WTC11 (cell line): ENCODE measurements around the gene OR8J1. TPM values are rescaled to one million over a fixed set of nuclear protein-coding genes. Genes with fewer than 3 reads are reported as not detected.

Source experiments
- ATAC-seq: fragments of 200-7000 bp; cut with Tn5 transposase; 2 replicates; pipeline ENCODE4 v1.10.0; 2021; ENCODE audit warnings: mild to moderate bottlenecking, moderate library complexity
- CTCF ChIA-PET: fragments of 300-600 bp; sonication (Branson Sonifier 250); formaldehyde crosslinking; loops from one replicate; lab custom pipeline; 2021; ENCODE audit warnings: antibody characterized with exemption; lab: Charles Lee
- POLR2A ChIA-PET: fragments of 350-600 bp; sonication (Branson Sonifier 250); formaldehyde crosslinking; loops from one replicate; lab custom pipeline; 2021; ENCODE audit warnings: antibody characterized with exemption; lab: Charles Lee
- DNase-seq: peaks from one replicate; pipeline ENCODE4 v3.0.0; 2021; ENCODE audit warnings: low spot score
- H3K27ac Mint-ChIP-seq: 2 replicates; pipeline ENCODE4 v1.8.0; 2021; ENCODE audit warnings: mixed read lengths
- H3K27me3 Mint-ChIP-seq: 2 replicates; pipeline ENCODE4 v1.8.0; 2021; ENCODE audit warnings: low read depth, mild to moderate bottlenecking, moderate library complexity, mixed read lengths
- H3K36me3 Mint-ChIP-seq: 2 replicates; pipeline ENCODE4 v1.8.0; 2021; ENCODE audit warnings: mixed read lengths
- H3K4me1 Mint-ChIP-seq: 2 replicates; pipeline ENCODE4 v1.8.0; 2022; ENCODE audit warnings: mixed read lengths
- H3K4me3 Mint-ChIP-seq: 2 replicates; pipeline ENCODE4 v1.8.0; 2021; ENCODE audit warnings: mild to moderate bottlenecking, moderate library complexity, mixed read lengths
- H3K9me3 Mint-ChIP-seq: 2 replicates; pipeline ENCODE4 v1.8.0; 2021; ENCODE audit warnings: mixed read lengths
- AR ChIP-seq: fragments of 250-450 bp; sonication (Bioruptor Pico); IDR thresholded peaks from 2 replicates; pipeline ENCODE4 v1.9.0; 2021; ENCODE audit warnings: mild to moderate bottlenecking
- ELF4 ChIP-seq: sonication (generic); formaldehyde crosslinking; IDR thresholded peaks from 2 replicates; pipeline ENCODE4 v1.8.1; 2022; ENCODE audit warnings: low read depth, mild to moderate bottlenecking, moderate library complexity, missing genetic modification reagents
- EMX1 ChIP-seq: fragments of 250-450 bp; sonication (Bioruptor Pico); IDR thresholded peaks from 2 replicates; pipeline ENCODE4 v1.8.0; 2021; ENCODE audit warnings: mild to moderate bottlenecking
- ERG ChIP-seq: fragments of 250-450 bp; sonication (Bioruptor Pico); IDR thresholded peaks from 2 replicates; pipeline ENCODE4 v1.8.0; 2021; ENCODE audit warnings: mild to moderate bottlenecking
- FOXK1 ChIP-seq: sonication (generic); formaldehyde crosslinking; IDR thresholded peaks from 2 replicates; pipeline ENCODE4 v1.8.0; 2022; ENCODE audit warnings: mild to moderate bottlenecking, moderate library complexity, missing genetic modification reagents
- FOXP4 ChIP-seq: sonication (generic); formaldehyde crosslinking; IDR thresholded peaks from 2 replicates; pipeline ENCODE4 v1.8.0; 2022; ENCODE audit warnings: mild to moderate bottlenecking, missing genetic modification reagents
- HMGA2 ChIP-seq: fragments of 250-450 bp; sonication (Bioruptor Pico); IDR thresholded peaks from 2 replicates; pipeline ENCODE4 v1.4.0; 2021; ENCODE audit warnings: mild to moderate bottlenecking, moderate library complexity
- KAT7 ChIP-seq: sonication (generic); formaldehyde crosslinking; IDR thresholded peaks from 2 replicates; pipeline ENCODE4 v1.8.1; 2023; ENCODE audit warnings: missing genetic modification reagents, mild to moderate bottlenecking, borderline replicate concordance
- MLX ChIP-seq: sonication (generic); formaldehyde crosslinking; IDR thresholded peaks from 2 replicates; pipeline ENCODE4 v1.8.1; 2023; ENCODE audit warnings: mild to moderate bottlenecking, missing genetic modification reagents, moderate library complexity
- MYBL2 ChIP-seq: sonication (generic); formaldehyde crosslinking; IDR thresholded peaks from 2 replicates; pipeline ENCODE4 v1.8.1; 2023; ENCODE audit warnings: mild to moderate bottlenecking, moderate library complexity, missing genetic modification reagents
- NFE2L1 ChIP-seq: sonication (generic); formaldehyde crosslinking; IDR thresholded peaks from 2 replicates; pipeline ENCODE4 v1.8.1; 2023; ENCODE audit warnings: missing genetic modification reagents
- NFYB ChIP-seq: sonication (generic); formaldehyde crosslinking; conservative IDR thresholded peaks from 2 replicates; pipeline ENCODE4 v1.8.0; 2022; ENCODE audit warnings: low read depth, missing genetic modification reagents
- NR1H2 ChIP-seq: sonication (generic); formaldehyde crosslinking; IDR thresholded peaks from 2 replicates; pipeline ENCODE4 v1.9.0; 2021; ENCODE audit warnings: mild to moderate bottlenecking, moderate library complexity, missing genetic modification reagents
- PRDM15 ChIP-seq: sonication (generic); formaldehyde crosslinking; IDR thresholded peaks from 2 replicates; pipeline ENCODE4 v1.8.0; 2022; ENCODE audit warnings: missing genetic modification reagents
- PREB ChIP-seq: sonication (generic); formaldehyde crosslinking; IDR thresholded peaks from 2 replicates; pipeline ENCODE4 v1.8.1; 2022; ENCODE audit warnings: mild to moderate bottlenecking, missing genetic modification reagents, moderate library complexity, borderline replicate concordance
- PRRX2 ChIP-seq: fragments of 250-450 bp; sonication (Bioruptor Pico); IDR thresholded peaks from 2 replicates; pipeline ENCODE4 v1.8.0; 2021; ENCODE audit warnings: mild to moderate bottlenecking
- RELA ChIP-seq: sonication (generic); formaldehyde crosslinking; IDR thresholded peaks from 2 replicates; pipeline ENCODE4 v1.8.1; 2022; ENCODE audit warnings: missing genetic modification reagents, mild to moderate bottlenecking, borderline replicate concordance
- RORB ChIP-seq: fragments of 250-450 bp; sonication (Bioruptor Pico); IDR thresholded peaks from 2 replicates; pipeline ENCODE4 v1.9.0; 2021; ENCODE audit warnings: mild to moderate bottlenecking
- SMAD4 ChIP-seq: sonication (generic); formaldehyde crosslinking; IDR thresholded peaks from 2 replicates; pipeline ENCODE4 v1.8.0; 2022; ENCODE audit warnings: mild to moderate bottlenecking, missing genetic modification reagents
- SP1 ChIP-seq: sonication (generic); formaldehyde crosslinking; conservative IDR thresholded peaks from 2 replicates; pipeline ENCODE4 v1.8.1; 2022; ENCODE audit warnings: missing genetic modification reagents
- TP53 ChIP-seq: sonication (generic); formaldehyde crosslinking; IDR thresholded peaks from 2 replicates; pipeline ENCODE4 v1.8.1; 2023; ENCODE audit warnings: mild to moderate bottlenecking, missing genetic modification reagents
- ZBTB21 ChIP-seq: sonication (generic); formaldehyde crosslinking; IDR thresholded peaks from 2 replicates; pipeline ENCODE4 v1.8.1; 2023; ENCODE audit warnings: mild to moderate bottlenecking, missing genetic modification reagents, borderline replicate concordance
- ZNF317 ChIP-seq: sonication (generic); formaldehyde crosslinking; IDR thresholded peaks from 2 replicates; pipeline ENCODE4 v1.8.1; 2023; ENCODE audit warnings: low read depth, mild to moderate bottlenecking, moderate library complexity, missing genetic modification reagents, borderline replicate concordance
- ZNF512 ChIP-seq: sonication (generic); formaldehyde crosslinking; IDR thresholded peaks from 2 replicates; pipeline ENCODE4 v1.8.1; 2022; ENCODE audit warnings: missing genetic modification reagents, borderline replicate concordance
- total RNA-seq: library from RNA; stranded (reverse); gene quantifications from 3 replicates; pipeline ENCODE4 v1.2.3, GENCODE V29; 2021

Gene OR8J1
- total RNA-seq, 1 experiment from 2014 or later = not detected

- DNase-seq = no peak
- Mint-ChIP-seq H3K4me1 (no peaks in the 10 kb centered on the region), H3K27ac (no peak within 1 kb of the TSS), H3K9me3 (no peaks in the 10 kb centered on the region), H3K27me3 (no peaks in the 10 kb centered on the region), H3K4me3 (no peak within 1 kb of the TSS), H3K36me3 (no peaks in the 10 kb centered on the region)
- ChIA-PET POLR2A (no interaction called here), CTCF (no interaction called here)
- ATAC-seq = no peak
- TF ChIP-seq NFE2L1 (CRISPR knock-in tag) (no peak), NR1H2 (CRISPR knock-in tag) (no peak), ERG (CRISPR knock-in tag) (no peak), ELF4 (no peak), TP53 (no peak), MLX (CRISPR knock-in tag) (no peak), SMAD4 (no peak), RORB (CRISPR knock-in tag) (no peak), ZBTB21 (no peak), ZNF317 (CRISPR knock-in tag) (no peak), MYBL2 (CRISPR knock-in tag) (no peak), ZNF512 (CRISPR knock-in tag) (no peak), HMGA2 (no peak), PREB (no peak), FOXP4 (CRISPR knock-in tag) (no peak), FOXK1 (CRISPR knock-in tag) (no peak), NFYB (no peak), SP1 (no peak), EMX1 (no peak), RELA (CRISPR knock-in tag) (no peak)
Observed at GRCh38 chr11:56375324-56375723, 21.2 kb downstream of the OR8J1 start, which contains the start of gene OR8U1. TSS of gene OR8U1 (plus strand) at chr11:56375624. CDS start at chr11:56375624, 0 bp downstream.

- Mint-ChIP-seq H3K4me1 (no peaks in the 10 kb centered on the region), H3K27me3 (no peaks in the 10 kb centered on the region), H3K4me3 (no peak overlapping the region), H3K9me3 (no peaks in the 10 kb centered on the region), H3K27ac (no peak overlapping the region), H3K36me3 (no peaks in the 10 kb centered on the region)
- CTCF ChIA-PET = interaction anchor here (0.6 kb wide), 1 partner anchor 91 kb away, joined by 3 read pairs; no protein-coding TSS in a partner anchor
- no peak for ATAC-seq
- POLR2A ChIA-PET = no interaction called here
- DNase-seq = no peak
- no peak for TF ChIP-seq ZBTB21
- TF ChIP-seq PRRX2 = no peak
- no peak for TF ChIP-seq KAT7
- TF ChIP-seq PRDM15 (CRISPR knock-in tag) = no peak
- TF ChIP-seq MLX (CRISPR knock-in tag) = no peak
- TF ChIP-seq AR (CRISPR knock-in tag) = no peak
- no peak for TF ChIP-seq NFYB
Observed at GRCh38 chr11:56380120-56380519, 26.0 kb downstream of the OR8J1 start.
